Body of pancreas (tissue), 4 donors: ENCODE results near the gene CCDC146.
"Not testable (repeated sequence)": the region's sequence is repeated elsewhere in the genome, so short reads cannot be mapped to it uniquely, and the experiment has no call there.

Source experiments
- POLR2A ChIP-seq, 3 donors: fragments of 450-650 bp; IDR thresholded peaks; one replicate each; pipeline ENCODE4 v1.6.1; 2016; ENCODE audit warnings: antibody characterized with exemption in 3 of 3, mild to moderate bottlenecking in 2 of 3
- TF ChIP-seq, protein P1 (sequence below), 7 experiments: fragments of 450-650 bp in 4 of 7; fragments of 200-600 bp in 3 of 7; sonication (generic) in 3 of 7; IDR thresholded peaks; one replicate each; pipeline ENCODE4 v1.5.1; 2016 to 2019; ENCODE audit warnings: antibody characterized with exemption in 7 of 7

DNA sequence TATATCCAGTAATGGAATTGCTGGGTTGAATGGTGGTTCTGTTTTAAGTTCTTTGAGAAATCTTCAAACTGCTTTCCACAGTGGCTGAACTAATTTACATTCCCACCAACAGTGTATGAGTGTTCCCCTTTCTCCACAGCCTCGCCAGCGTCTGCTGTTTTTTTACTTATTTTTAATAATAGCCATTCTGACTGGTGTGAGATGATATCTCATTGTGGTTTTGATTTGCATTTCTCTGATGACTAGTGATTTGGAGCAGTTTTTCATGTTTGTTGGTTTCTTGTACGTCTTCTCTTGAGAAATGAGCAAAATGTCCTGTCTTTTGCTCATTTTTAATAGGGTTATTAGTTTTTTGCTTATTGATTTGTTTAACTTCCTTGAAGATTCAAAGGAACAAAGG is 21.9 kb upstream of the CCDC146 start:
- TF ChIP-seq, protein P1, sequence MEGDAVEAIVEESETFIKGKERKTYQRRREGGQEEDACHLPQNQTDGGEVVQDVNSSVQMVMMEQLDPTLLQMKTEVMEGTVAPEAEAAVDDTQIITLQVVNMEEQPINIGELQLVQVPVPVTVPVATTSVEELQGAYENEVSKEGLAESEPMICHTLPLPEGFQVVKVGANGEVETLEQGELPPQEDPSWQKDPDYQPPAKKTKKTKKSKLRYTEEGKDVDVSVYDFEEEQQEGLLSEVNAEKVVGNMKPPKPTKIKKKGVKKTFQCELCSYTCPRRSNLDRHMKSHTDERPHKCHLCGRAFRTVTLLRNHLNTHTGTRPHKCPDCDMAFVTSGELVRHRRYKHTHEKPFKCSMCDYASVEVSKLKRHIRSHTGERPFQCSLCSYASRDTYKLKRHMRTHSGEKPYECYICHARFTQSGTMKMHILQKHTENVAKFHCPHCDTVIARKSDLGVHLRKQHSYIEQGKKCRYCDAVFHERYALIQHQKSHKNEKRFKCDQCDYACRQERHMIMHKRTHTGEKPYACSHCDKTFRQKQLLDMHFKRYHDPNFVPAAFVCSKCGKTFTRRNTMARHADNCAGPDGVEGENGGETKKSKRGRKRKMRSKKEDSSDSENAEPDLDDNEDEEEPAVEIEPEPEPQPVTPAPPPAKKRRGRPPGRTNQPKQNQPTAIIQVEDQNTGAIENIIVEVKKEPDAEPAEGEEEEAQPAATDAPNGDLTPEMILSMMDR (IDR thresholded peaks at IDR 0.05), result not testable (repeated sequence)
- TF ChIP-seq POLR2A (IDR thresholded peaks at IDR 0.05), result not testable (repeated sequence)
